Measurements from ENCODE around the gene MLLT3.

The MLLT3 gene

GRCh38 chr9:20394969-20395368, 227.3 kb downstream of the MLLT3 start (continued):
- no peak for TF ChIP-seq CREB5 (CRISPR knock-in tag; IDR thresholded peaks at IDR 0.05; ENCODE audit: low read depth)
- TF ChIP-seq ZFP30 (CRISPR knock-in tag; IDR thresholded peaks at IDR 0.05) = no peak
- no peak for TF ChIP-seq ZNF565 (CRISPR knock-in tag; conservative IDR thresholded peaks at IDR 0.05; ENCODE audit: low read depth)
- no peak for TF ChIP-seq TSHZ2 (CRISPR knock-in tag; IDR thresholded peaks at IDR 0.05)
- no peak for TF ChIP-seq TCF4 (CRISPR knock-in tag; IDR thresholded peaks at IDR 0.05; ENCODE audit: borderline replicate concordance)
- no peak for TF ChIP-seq ZC3H10 (CRISPR knock-in tag; IDR thresholded peaks at IDR 0.05)
- TF ChIP-seq ZNF70 (CRISPR knock-in tag; IDR thresholded peaks at IDR 0.05) = no peak
- no peak for TF ChIP-seq ZNF8 (CRISPR knock-in tag; IDR thresholded peaks at IDR 0.05)

- TF ChIP-seq ZFP30 (CRISPR knock-in tag; IDR thresholded peaks at IDR 0.05) = no peak
- TF ChIP-seq RARB (CRISPR knock-in tag; IDR thresholded peaks at IDR 0.05) = no peak
- no peak for TF ChIP-seq BACH2 (CRISPR knock-in tag; IDR thresholded peaks at IDR 0.05; ENCODE audit: borderline replicate concordance)
- no peak for ATAC-seq
These were observed 231.1 kb downstream of the MLLT3 start for GRCh38 chr9:20391208-20391607.

- no peak for ATAC-seq
- TF ChIP-seq PATZ1 (CRISPR knock-in tag; IDR thresholded peaks at IDR 0.05; ENCODE audit: borderline replicate concordance) = no peak
- TF ChIP-seq ESRRG (CRISPR knock-in tag; IDR thresholded peaks at IDR 0.05) = no peak
- no peak for TF ChIP-seq TOX (CRISPR knock-in tag; IDR thresholded peaks at IDR 0.05; ENCODE audit: borderline replicate concordance)
- TF ChIP-seq ZFP3 (CRISPR knock-in tag; IDR thresholded peaks at IDR 0.05) = no peak
- no peak for TF ChIP-seq SNAI2 (CRISPR knock-in tag; IDR thresholded peaks at IDR 0.05)
- TF ChIP-seq RARB (CRISPR knock-in tag; IDR thresholded peaks at IDR 0.05) = no peak
- TF ChIP-seq PPARA (CRISPR knock-in tag; IDR thresholded peaks at IDR 0.05; ENCODE audit: borderline replicate concordance) = no peak
These were observed 231.9 kb downstream of the MLLT3 start for GRCh38 chr9:20390400-20390799.

- TF ChIP-seq ZNF70 (CRISPR knock-in tag; IDR thresholded peaks at IDR 0.05) (no peak), PATZ1 (CRISPR knock-in tag; IDR thresholded peaks at IDR 0.05; ENCODE audit: borderline replicate concordance) (no peak), ESRRG (CRISPR knock-in tag; IDR thresholded peaks at IDR 0.05) (no peak), PPARA (CRISPR knock-in tag; IDR thresholded peaks at IDR 0.05; ENCODE audit: borderline replicate concordance) (no peak), ZNF8 (CRISPR knock-in tag; IDR thresholded peaks at IDR 0.05) (no peak), BACH2 (CRISPR knock-in tag; IDR thresholded peaks at IDR 0.05; ENCODE audit: borderline replicate concordance) (no peak), ISL1 (CRISPR knock-in tag; IDR thresholded peaks at IDR 0.05) (no peak), ZC3H10 (CRISPR knock-in tag; IDR thresholded peaks at IDR 0.05) (no peak), ZNF565 (CRISPR knock-in tag; conservative IDR thresholded peaks at IDR 0.05; ENCODE audit: low read depth) (no peak), TCF4 (CRISPR knock-in tag; IDR thresholded peaks at IDR 0.05; ENCODE audit: borderline replicate concordance) (no peak), SNAI2 (CRISPR knock-in tag; IDR thresholded peaks at IDR 0.05) (no peak), ZFP30 (CRISPR knock-in tag; IDR thresholded peaks at IDR 0.05) (no peak), RARB (CRISPR knock-in tag; IDR thresholded peaks at IDR 0.05) (no peak), CSDC2 (CRISPR knock-in tag; IDR thresholded peaks at IDR 0.05) (no peak), GLIS3 (CRISPR knock-in tag; IDR thresholded peaks at IDR 0.05) (no peak), CSRNP3 (CRISPR knock-in tag; IDR thresholded peaks at IDR 0.05) (no peak), CREB5 (CRISPR knock-in tag; IDR thresholded peaks at IDR 0.05; ENCODE audit: low read depth) (no peak), POU6F1 (CRISPR knock-in tag; IDR thresholded peaks at IDR 0.05; ENCODE audit: borderline replicate concordance, low read depth) (no peak), TOX (CRISPR knock-in tag; IDR thresholded peaks at IDR 0.05; ENCODE audit: borderline replicate concordance) (no peak), OSR1 (CRISPR knock-in tag; IDR thresholded peaks at IDR 0.05) (no peak)
- no peak for ATAC-seq
These were observed 235.2 kb downstream of the MLLT3 start for GRCh38 chr9:20387062-20387461.

Measured in SK-N-SH treated with all-trans-retinoic acid at 6 μM for 48 hours (cell line).